ENCODE data around the gene ZCCHC8. TPM values are rescaled to one million over a fixed set of nuclear protein-coding genes. Genes with fewer than 3 reads are reported as not detected.

Gene ZCCHC8
- total RNA-seq, 4 donors from 2014 or later = 30.4 to 40.8 (median 37.5) TPM

DNA sequence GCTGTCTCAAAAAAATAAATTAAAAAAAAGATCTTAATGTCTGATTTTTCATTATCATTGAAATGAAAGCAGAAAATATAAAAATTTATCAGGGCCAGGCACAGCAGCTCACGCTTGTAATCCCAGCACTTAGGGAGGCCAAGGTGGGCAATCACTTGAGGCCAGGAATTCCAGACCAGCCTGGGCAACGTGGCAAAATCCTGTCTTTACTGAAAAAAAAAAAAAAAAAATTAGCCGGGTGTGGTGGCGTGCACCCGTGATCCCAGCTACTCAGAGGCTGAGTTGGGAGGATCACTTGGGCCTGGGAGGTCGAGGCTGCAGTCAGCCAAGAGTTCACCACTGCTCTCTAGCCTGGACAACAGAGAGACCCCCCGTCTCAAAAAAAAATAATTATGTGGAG lies 40.7 kb downstream of the ZCCHC8 start:
- H3K9me3 ChIP-seq = no peaks in the 10 kb centered on the region
- H3K27ac ChIP-seq = peak overlapping the region; percentile 80 to 87 (median 84)
- intact Hi-C loops (cut with DNase I) = no loop called here
- no peak for DNase-seq
- H3K36me3 ChIP-seq = no peaks in the 10 kb centered on the region
- no peak for TF ChIP-seq POLR2A (IDR thresholded peaks at IDR 0.05)
- TF ChIP-seq, protein P1, sequence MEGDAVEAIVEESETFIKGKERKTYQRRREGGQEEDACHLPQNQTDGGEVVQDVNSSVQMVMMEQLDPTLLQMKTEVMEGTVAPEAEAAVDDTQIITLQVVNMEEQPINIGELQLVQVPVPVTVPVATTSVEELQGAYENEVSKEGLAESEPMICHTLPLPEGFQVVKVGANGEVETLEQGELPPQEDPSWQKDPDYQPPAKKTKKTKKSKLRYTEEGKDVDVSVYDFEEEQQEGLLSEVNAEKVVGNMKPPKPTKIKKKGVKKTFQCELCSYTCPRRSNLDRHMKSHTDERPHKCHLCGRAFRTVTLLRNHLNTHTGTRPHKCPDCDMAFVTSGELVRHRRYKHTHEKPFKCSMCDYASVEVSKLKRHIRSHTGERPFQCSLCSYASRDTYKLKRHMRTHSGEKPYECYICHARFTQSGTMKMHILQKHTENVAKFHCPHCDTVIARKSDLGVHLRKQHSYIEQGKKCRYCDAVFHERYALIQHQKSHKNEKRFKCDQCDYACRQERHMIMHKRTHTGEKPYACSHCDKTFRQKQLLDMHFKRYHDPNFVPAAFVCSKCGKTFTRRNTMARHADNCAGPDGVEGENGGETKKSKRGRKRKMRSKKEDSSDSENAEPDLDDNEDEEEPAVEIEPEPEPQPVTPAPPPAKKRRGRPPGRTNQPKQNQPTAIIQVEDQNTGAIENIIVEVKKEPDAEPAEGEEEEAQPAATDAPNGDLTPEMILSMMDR (IDR thresholded peaks at IDR 0.05) = no peak
- no peaks in the 10 kb centered on the region for H3K27me3 ChIP-seq
- WGBS, 2 donors = 86 to 88% methylated on average over 7 of the region's 7 CpGs
- H3K4me1 ChIP-seq = peaks cover 15 to 17% of the 10 kb centered on the region in 2 donors
- H3K4me3 ChIP-seq (replicated peaks in 1 of 3) = no peak overlapping the region

DNA sequence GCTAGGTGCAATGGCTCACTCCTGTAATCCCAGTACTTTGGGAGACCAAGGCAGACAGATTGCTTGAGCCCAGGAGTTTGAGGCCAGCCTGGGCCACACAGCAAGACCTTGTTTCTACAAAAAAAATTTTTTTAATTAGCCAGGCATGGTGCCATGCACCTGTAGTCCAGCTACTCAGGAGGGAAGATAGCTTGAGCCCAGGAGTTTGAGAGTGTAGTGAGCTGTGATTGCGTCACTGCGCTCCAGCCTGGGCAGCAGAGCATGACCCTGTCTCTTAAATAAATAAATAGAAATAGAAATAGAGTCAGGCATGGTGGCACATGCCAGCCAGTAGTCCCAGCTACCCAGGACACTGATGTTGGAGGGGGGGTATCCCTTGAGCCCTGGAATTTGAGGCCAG lies 41.5 kb downstream of the ZCCHC8 start:
- Histone ChIP-seq H3K9me3 (no peaks in the 10 kb centered on the region), H3K36me3 (no peaks in the 10 kb centered on the region), H3K4me3 (replicated peaks in 1 of 3) (no peak overlapping the region), H3K27ac (peak overlapping the region; percentile 80 to 87 (median 84)), H3K4me1 (peaks cover 18 to 21% of the 10 kb centered on the region in 2 donors), H3K27me3 (no peaks in the 10 kb centered on the region)
- WGBS, 2 donors = 17 to 27% methylated on average over 2 of the region's 2 CpGs
- no peak for TF ChIP-seq POLR2A (IDR thresholded peaks at IDR 0.05)
- TF ChIP-seq, protein P1 (IDR thresholded peaks at IDR 0.05) = no peak
- intact Hi-C loops (cut with DNase I) = loop anchor here (5.0 kb wide), 1 partner anchor 57 kb away; no protein-coding TSS in a partner anchor
- peak; percentile 93 to 94 for DNase-seq

DNA sequence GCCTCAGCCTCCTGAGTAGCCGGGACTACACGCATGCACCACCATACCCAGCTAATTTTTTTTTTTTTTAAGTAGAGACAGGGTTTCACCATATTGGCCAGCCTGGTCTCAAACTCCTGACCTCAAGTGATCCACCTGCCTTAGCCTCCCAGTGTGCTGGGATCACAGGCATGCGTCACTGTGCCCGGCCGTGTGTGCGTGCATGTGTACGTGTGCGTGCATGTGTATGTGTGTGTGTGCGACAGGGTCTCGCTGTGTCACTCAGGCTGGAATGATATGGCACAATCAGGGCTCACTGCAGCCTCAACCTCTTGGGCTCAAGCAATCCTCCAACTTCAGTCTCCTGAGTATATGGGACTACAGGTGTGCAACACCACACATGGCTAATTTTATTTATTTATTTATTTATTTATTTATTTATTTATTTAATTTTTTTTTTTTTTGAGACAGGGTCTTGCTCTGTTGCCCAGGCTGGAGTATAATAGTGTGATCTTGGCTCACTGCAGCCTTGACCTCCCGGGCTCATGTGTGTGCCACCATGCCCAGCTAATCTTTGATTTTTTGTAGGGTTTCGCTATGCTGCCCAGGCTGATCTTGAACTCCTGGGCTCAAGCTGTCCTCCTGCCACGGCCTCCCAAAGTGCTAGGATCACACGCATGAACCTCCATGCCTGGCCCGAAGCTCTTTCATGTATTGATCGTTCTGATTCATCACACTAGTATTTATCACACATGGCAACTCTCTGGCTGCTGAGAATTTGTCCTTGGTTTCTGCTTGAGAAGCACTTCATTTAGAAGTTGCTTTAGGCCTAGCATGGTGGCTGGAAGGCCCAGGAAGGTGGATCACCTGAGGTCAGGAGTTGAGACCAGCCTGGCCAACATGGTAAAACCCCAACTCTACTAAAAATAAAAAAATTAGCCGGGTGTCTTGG lies 42.4 kb downstream of the ZCCHC8 start:
- TF ChIP-seq, protein P1 (IDR thresholded peaks at IDR 0.05) = no peak
- peaks cover 22 to 28% of the 10 kb centered on the region in 2 donors for H3K4me1 ChIP-seq
- intact Hi-C loops (cut with DNase I) = loop anchor here (5.0 kb wide), 1 partner anchor 56 kb away; no protein-coding TSS in a partner anchor
- peak in 1 of 2 donors; percentile 35 for DNase-seq
- WGBS, 2 donors = 87 to 89% methylated on average over 17 of the region's 17 CpGs
- H3K9me3 ChIP-seq = no peaks in the 10 kb centered on the region
- no peak overlapping the region for H3K4me3 ChIP-seq (replicated peaks in 1 of 3)
- no peaks in the 10 kb centered on the region for H3K27me3 ChIP-seq
- peak overlapping the region; percentile 80 to 87 (median 84) for H3K27ac ChIP-seq
- H3K36me3 ChIP-seq = no peaks in the 10 kb centered on the region

DNA sequence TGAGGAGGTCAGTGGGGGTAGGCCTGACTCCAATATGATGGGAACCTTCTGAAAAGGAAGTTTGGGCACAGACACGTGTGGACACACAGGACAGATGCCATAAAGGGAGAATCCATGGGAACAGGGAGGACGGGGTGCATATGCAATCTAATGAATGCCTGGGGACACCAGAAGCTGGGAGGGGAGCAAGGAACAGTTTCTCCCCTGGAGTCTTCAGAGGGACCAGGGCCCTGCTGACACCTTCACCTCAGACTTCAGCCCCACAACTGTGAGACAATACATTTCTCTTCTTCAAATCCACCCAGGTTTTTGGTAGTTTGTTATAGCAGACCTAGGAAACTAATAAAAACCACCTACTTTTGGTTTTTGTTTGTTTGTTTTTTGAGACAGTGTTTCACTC lies 43.1 kb downstream of the ZCCHC8 start:
- Histone ChIP-seq H3K4me3 (replicated peaks in 1 of 3) (no peak overlapping the region), H3K4me1 (peaks cover 22 to 28% of the 10 kb centered on the region in 2 donors), H3K27ac (peak overlapping the region in 1 of 3 donors; percentile 84), H3K9me3 (no peaks in the 10 kb centered on the region), H3K27me3 (no peaks in the 10 kb centered on the region), H3K36me3 (no peaks in the 10 kb centered on the region)
- 71 to 76% methylated on average over 2 of the region's 2 CpGs for WGBS, 2 donors
- no peak for DNase-seq
- TF ChIP-seq POLR2A (IDR thresholded peaks at IDR 0.05) = no peak
- TF ChIP-seq, protein P1 (IDR thresholded peaks at IDR 0.05) = no peak
- intact Hi-C loops (cut with DNase I) = loop anchor here (5.0 kb wide), 1 partner anchor 55 kb away; no protein-coding TSS in a partner anchor

DNA sequence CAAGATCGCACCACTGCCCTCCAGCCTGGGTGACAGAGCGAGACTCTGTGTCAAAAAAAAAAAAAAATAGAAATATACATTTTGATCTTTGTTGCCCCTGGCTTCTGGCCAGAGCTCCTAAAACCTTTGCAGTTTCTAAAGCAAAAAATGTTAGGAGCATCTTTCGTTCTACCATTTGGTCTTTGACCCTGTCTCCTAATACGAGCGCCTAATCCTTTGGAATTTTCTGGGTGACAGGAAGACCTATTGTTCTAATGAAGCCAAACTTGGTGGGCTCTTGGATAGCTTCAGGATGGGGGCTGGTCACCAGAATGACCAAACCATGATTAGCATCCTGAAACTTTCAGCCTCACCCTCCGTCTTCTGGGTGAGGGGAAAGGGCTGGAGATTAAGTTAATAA lies 46.0 kb downstream of the ZCCHC8 start:
- 44 to 56% methylated on average over 6 of the region's 6 CpGs for WGBS, 2 donors
- no peak for DNase-seq

More for the DNA sequence above, 46.0 kb downstream of the ZCCHC8 start:
- intact Hi-C loops (cut with DNase I) = loop anchor here (5.0 kb wide), 1 partner anchor 52 kb away; no protein-coding TSS in a partner anchor
- no peaks in the 10 kb centered on the region for H3K36me3 ChIP-seq
- no peak for TF ChIP-seq POLR2A (IDR thresholded peaks at IDR 0.05)
- TF ChIP-seq, protein P1 (IDR thresholded peaks at IDR 0.05) = no peak
- H3K4me1 ChIP-seq = peaks cover 20 to 22% of the 10 kb centered on the region in 2 donors
- no peaks in the 10 kb centered on the region for H3K27me3 ChIP-seq
- H3K9me3 ChIP-seq = no peaks in the 10 kb centered on the region
- peak overlapping the region; percentile 69 to 90 (median 88) for H3K27ac ChIP-seq
- no peak overlapping the region for H3K4me3 ChIP-seq (replicated peaks in 1 of 3)
